Liver (tissue), 3 donors: Measurements from ENCODE around the gene OAS1.

Source experiments
- FOXA1 ChIP-seq: IDR thresholded peaks from 2 replicates; pipeline ENCODE4 v1.6.1; 2016; ENCODE audit warnings: antibody characterized with exemption
- GABPA ChIP-seq, 2 donors: IDR thresholded peaks in 1 of 2; conservative IDR thresholded peaks in 1 of 2; 2 replicates each; pipeline ENCODE4 v1.6.1; 2016; ENCODE audit warnings: antibody characterized with exemption in 2 of 2, mild to moderate bottlenecking in 1 of 2, moderate library complexity in 1 of 2
- HNF4A ChIP-seq, 2 donors: conservative IDR thresholded peaks; 2 replicates each; pipeline ENCODE4 v1.6.1; 2016; ENCODE audit warnings: antibody characterized with exemption in 2 of 2, mild to moderate bottlenecking in 2 of 2
- RAD21 ChIP-seq, 2 donors: IDR thresholded peaks; 2 replicates each; pipeline ENCODE4 v1.6.1; 2016; ENCODE audit warnings: antibody characterized with exemption in 2 of 2, mild to moderate bottlenecking in 2 of 2
- SP1 ChIP-seq: IDR thresholded peaks from 2 replicates; pipeline ENCODE4 v1.6.1; 2018; ENCODE audit warnings: antibody characterized with exemption, mild to moderate bottlenecking
- TAF1 ChIP-seq: conservative IDR thresholded peaks from 2 replicates; pipeline ENCODE4 v1.6.1; 2016; ENCODE audit warnings: antibody characterized with exemption, mild to moderate bottlenecking
- YY1 ChIP-seq: IDR thresholded peaks from 2 replicates; pipeline ENCODE4 v1.6.1; 2016; ENCODE audit warnings: antibody characterized with exemption, mild to moderate bottlenecking
- TF ChIP-seq, protein P1 (sequence below): fragments of 150-350 bp; IDR thresholded peaks from 2 replicates; pipeline ENCODE4 v1.5.1; 2017; ENCODE audit warnings: improper control_type of control experiment, low read depth, low read length; ENCODE audit not compliant: missing input control
- TF ChIP-seq, protein P2 (sequence below): IDR thresholded peaks from 2 replicates; pipeline ENCODE4 v1.6.1; 2016; ENCODE audit warnings: antibody characterized with exemption
- TF ChIP-seq, protein P3 (sequence below): IDR thresholded peaks from 2 replicates; pipeline ENCODE4 v1.6.1; 2016; ENCODE audit warnings: antibody characterized with exemption
- TF ChIP-seq, protein P4 (sequence below): IDR thresholded peaks from 2 replicates; pipeline ENCODE4 v1.6.1; 2016; ENCODE audit warnings: antibody characterized with exemption, mild to moderate bottlenecking
- donor health status: healthy.
- donor health status: healthy.

DNA sequence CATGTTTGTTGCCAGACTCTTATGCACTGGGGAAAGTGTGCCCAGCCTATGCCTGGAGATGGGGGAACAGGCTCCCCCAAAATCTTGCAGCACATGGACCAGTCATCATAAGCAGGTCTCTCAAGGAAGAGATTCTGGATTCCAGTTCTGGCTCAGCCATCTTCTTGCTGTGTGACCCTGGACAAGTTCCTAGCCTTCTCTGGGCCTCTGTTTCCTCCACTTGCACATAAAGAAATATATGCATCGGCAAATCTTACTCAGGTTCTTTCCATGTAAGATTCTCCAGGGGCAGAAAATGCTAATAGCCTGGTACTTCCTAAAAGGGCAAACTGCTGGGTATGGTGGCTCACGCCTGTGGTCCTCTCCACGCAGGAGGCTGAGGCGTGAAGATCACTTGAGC, 38.8 kb downstream of the OAS1 start:
- TF ChIP-seq YY1, result no peak
- TF ChIP-seq, protein P1, sequence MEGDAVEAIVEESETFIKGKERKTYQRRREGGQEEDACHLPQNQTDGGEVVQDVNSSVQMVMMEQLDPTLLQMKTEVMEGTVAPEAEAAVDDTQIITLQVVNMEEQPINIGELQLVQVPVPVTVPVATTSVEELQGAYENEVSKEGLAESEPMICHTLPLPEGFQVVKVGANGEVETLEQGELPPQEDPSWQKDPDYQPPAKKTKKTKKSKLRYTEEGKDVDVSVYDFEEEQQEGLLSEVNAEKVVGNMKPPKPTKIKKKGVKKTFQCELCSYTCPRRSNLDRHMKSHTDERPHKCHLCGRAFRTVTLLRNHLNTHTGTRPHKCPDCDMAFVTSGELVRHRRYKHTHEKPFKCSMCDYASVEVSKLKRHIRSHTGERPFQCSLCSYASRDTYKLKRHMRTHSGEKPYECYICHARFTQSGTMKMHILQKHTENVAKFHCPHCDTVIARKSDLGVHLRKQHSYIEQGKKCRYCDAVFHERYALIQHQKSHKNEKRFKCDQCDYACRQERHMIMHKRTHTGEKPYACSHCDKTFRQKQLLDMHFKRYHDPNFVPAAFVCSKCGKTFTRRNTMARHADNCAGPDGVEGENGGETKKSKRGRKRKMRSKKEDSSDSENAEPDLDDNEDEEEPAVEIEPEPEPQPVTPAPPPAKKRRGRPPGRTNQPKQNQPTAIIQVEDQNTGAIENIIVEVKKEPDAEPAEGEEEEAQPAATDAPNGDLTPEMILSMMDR, result no peak
- TF ChIP-seq RAD21 (IDR thresholded peaks at IDR 0.05), result no peak
- TF ChIP-seq, protein P2, sequence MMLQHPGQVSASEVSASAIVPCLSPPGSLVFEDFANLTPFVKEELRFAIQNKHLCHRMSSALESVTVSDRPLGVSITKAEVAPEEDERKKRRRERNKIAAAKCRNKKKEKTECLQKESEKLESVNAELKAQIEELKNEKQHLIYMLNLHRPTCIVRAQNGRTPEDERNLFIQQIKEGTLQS, result no peak
- TF ChIP-seq, protein P3, sequence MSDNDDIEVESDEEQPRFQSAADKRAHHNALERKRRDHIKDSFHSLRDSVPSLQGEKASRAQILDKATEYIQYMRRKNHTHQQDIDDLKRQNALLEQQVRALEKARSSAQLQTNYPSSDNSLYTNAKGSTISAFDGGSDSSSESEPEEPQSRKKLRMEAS, result no peak
- TF ChIP-seq SP1, result no peak
- TF ChIP-seq, protein P4, sequence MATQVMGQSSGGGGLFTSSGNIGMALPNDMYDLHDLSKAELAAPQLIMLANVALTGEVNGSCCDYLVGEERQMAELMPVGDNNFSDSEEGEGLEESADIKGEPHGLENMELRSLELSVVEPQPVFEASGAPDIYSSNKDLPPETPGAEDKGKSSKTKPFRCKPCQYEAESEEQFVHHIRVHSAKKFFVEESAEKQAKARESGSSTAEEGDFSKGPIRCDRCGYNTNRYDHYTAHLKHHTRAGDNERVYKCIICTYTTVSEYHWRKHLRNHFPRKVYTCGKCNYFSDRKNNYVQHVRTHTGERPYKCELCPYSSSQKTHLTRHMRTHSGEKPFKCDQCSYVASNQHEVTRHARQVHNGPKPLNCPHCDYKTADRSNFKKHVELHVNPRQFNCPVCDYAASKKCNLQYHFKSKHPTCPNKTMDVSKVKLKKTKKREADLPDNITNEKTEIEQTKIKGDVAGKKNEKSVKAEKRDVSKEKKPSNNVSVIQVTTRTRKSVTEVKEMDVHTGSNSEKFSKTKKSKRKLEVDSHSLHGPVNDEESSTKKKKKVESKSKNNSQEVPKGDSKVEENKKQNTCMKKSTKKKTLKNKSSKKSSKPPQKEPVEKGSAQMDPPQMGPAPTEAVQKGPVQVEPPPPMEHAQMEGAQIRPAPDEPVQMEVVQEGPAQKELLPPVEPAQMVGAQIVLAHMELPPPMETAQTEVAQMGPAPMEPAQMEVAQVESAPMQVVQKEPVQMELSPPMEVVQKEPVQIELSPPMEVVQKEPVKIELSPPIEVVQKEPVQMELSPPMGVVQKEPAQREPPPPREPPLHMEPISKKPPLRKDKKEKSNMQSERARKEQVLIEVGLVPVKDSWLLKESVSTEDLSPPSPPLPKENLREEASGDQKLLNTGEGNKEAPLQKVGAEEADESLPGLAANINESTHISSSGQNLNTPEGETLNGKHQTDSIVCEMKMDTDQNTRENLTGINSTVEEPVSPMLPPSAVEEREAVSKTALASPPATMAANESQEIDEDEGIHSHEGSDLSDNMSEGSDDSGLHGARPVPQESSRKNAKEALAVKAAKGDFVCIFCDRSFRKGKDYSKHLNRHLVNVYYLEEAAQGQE, result no peak
- TF ChIP-seq HNF4A (conservative IDR thresholded peaks at IDR 0.05), result no peak
- no peak for TF ChIP-seq GABPA (IDR thresholded peaks at IDR 0.05 in 1 of 2, conservative IDR thresholded peaks at IDR 0.05 in 1 of 2)
- TF ChIP-seq TAF1, result no peak
- no peak for TF ChIP-seq FOXA1
